SK-N-SH treated with all-trans-retinoic acid at 6 μM for 48 hours (cell line): ENCODE measurements around the gene SENP5.

Experiments used
- ARNTL ChIP-seq: fragments of 450-650 bp; formaldehyde crosslinking; IDR thresholded peaks from 2 replicates; pipeline ENCODE4 v1.5.0; 2020; ENCODE audit warnings: low read depth, mild to moderate bottlenecking, moderate library complexity, borderline replicate concordance
- BACH2 ChIP-seq: fragments of 250-450 bp; sonication (Bioruptor Pico); IDR thresholded peaks from 2 replicates; pipeline ENCODE4 v1.9.0; 2021; ENCODE audit warnings: mild to moderate bottlenecking, borderline replicate concordance
- CREB5 ChIP-seq: fragments of 250-450 bp; sonication (Bioruptor Pico); IDR thresholded peaks from 2 replicates; pipeline ENCODE4 v1.5.1; 2020; ENCODE audit warnings: low read depth, mild to moderate bottlenecking, moderate library complexity
- CSDC2 ChIP-seq: fragments of 250-450 bp; sonication (Bioruptor Pico); IDR thresholded peaks from 2 replicates; pipeline ENCODE4 v1.5.0; 2020; ENCODE audit warnings: mild to moderate bottlenecking, moderate library complexity
- CSRNP3 ChIP-seq: fragments of 250-450 bp; sonication (Bioruptor Pico); IDR thresholded peaks from 2 replicates; pipeline ENCODE4 v1.5.1; 2021; ENCODE audit warnings: mild to moderate bottlenecking, moderate library complexity
- ESRRG ChIP-seq: fragments of 250-450 bp; sonication (Bioruptor Pico); IDR thresholded peaks from 2 replicates; pipeline ENCODE4 v1.6.1; 2021; ENCODE audit warnings: mild to moderate bottlenecking
- GLIS3 ChIP-seq: fragments of 250-450 bp; sonication (Bioruptor Pico); IDR thresholded peaks from 2 replicates; pipeline ENCODE4 v1.5.0; 2020; ENCODE audit warnings: mild to moderate bottlenecking, moderate library complexity
- PPARA ChIP-seq: fragments of 250-450 bp; sonication (Bioruptor Pico); IDR thresholded peaks from 2 replicates; pipeline ENCODE4 v1.5.0; 2020; ENCODE audit warnings: mild to moderate bottlenecking, borderline replicate concordance
- RARB ChIP-seq: fragments of 250-450 bp; sonication (Bioruptor Pico); IDR thresholded peaks from 2 replicates; pipeline ENCODE4 v1.8.0; 2021; ENCODE audit warnings: mild to moderate bottlenecking, moderate library complexity
- TOX ChIP-seq: fragments of 250-450 bp; sonication (Bioruptor Pico); IDR thresholded peaks from 2 replicates; pipeline ENCODE4 v1.8.0; 2021; ENCODE audit warnings: mild to moderate bottlenecking, moderate library complexity, borderline replicate concordance
- TSHZ2 ChIP-seq: fragments of 250-450 bp; sonication (Bioruptor Pico); IDR thresholded peaks from 2 replicates; pipeline ENCODE4 v1.5.0; 2020; ENCODE audit warnings: mild to moderate bottlenecking, moderate library complexity
- ZFP30 ChIP-seq: fragments of 450-650 bp; formaldehyde crosslinking; IDR thresholded peaks from 2 replicates; pipeline ENCODE4 v1.5.0; 2022; ENCODE audit warnings: mild to moderate bottlenecking, moderate library complexity
- ZNF70 ChIP-seq: fragments of 450-650 bp; formaldehyde crosslinking; IDR thresholded peaks from 2 replicates; pipeline ENCODE4 v1.5.0; 2020; ENCODE audit warnings: mild to moderate bottlenecking, moderate library complexity
- TF ChIP-seq, protein P1 (sequence below): fragments of 250-450 bp; sonication (Bioruptor Pico); IDR thresholded peaks from 2 replicates; pipeline ENCODE4 v1.8.0; 2020; ENCODE audit warnings: mild to moderate bottlenecking, moderate library complexity, borderline replicate concordance

GRCh38 chr3:196920733-196921132 is 53.0 kb downstream of the SENP5 start:
- no peak for TF ChIP-seq RARB (CRISPR knock-in tag)
- TF ChIP-seq ARNTL (CRISPR knock-in tag), result no peak
- no peak for TF ChIP-seq CREB5
- TF ChIP-seq ZNF70 (CRISPR knock-in tag), result no peak
- TF ChIP-seq, protein P1, sequence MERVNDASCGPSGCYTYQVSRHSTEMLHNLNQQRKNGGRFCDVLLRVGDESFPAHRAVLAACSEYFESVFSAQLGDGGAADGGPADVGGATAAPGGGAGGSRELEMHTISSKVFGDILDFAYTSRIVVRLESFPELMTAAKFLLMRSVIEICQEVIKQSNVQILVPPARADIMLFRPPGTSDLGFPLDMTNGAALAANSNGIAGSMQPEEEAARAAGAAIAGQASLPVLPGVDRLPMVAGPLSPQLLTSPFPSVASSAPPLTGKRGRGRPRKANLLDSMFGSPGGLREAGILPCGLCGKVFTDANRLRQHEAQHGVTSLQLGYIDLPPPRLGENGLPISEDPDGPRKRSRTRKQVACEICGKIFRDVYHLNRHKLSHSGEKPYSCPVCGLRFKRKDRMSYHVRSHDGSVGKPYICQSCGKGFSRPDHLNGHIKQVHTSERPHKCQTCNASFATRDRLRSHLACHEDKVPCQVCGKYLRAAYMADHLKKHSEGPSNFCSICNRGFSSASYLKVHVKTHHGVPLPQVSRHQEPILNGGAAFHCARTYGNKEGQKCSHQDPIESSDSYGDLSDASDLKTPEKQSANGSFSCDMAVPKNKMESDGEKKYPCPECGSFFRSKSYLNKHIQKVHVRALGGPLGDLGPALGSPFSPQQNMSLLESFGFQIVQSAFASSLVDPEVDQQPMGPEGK, result no peak
- no peak for TF ChIP-seq ESRRG
- TF ChIP-seq GLIS3 (CRISPR knock-in tag), result no peak
- no peak for TF ChIP-seq TOX (CRISPR knock-in tag)
- TF ChIP-seq TSHZ2, result no peak
- no peak for TF ChIP-seq CSRNP3
- no peak for TF ChIP-seq BACH2
- TF ChIP-seq ZFP30, result no peak
- no peak for TF ChIP-seq PPARA
- TF ChIP-seq CSDC2, result no peak
